IMR-90 (cell line): ENCODE data around the gene EIF6. TPM values are rescaled to one million over a fixed set of nuclear protein-coding genes. Genes with fewer than 3 reads are reported as not detected.

ENCODE experiments used
- ATAC-seq: fragments of 200-7000 bp; cut with Tn5 transposase; 2 replicates; pipeline ENCODE4 v1.9.1; 2020; ENCODE audit warnings: low read depth, mild to moderate bottlenecking, moderate library complexity
- BruUV-seq: library from RNA; stranded (reverse); fragments of 400-500 nt; replicated peaks from 2 replicates; lab custom pipeline; 2021; lab: Mats Ljungman, UMichigan
- CTCF ChIA-PET: fragments of 300-600 bp; formaldehyde crosslinking; extraction: SDS; loops from one replicate; lab custom pipeline; 2021; ENCODE audit warnings: antibody characterized with exemption; lab: Yijun Ruan, JAX
- POLR2A ChIA-PET: fragments of 300-600 bp; sonication (Branson Sonifier 250); formaldehyde crosslinking; loops from one replicate; lab custom pipeline; 2022; ENCODE audit warnings: antibody characterized with exemption; ENCODE audit not compliant: unreplicated experiment; lab: Charles Lee
- DNase-seq: peaks from one replicate; pipeline ENCODE4 v3.0.0; 2013
- H2AFZ ChIP-seq: replicated peaks from 2 replicates; pipeline ENCODE3; 2013; ENCODE audit warnings: low read length, mild to moderate bottlenecking; ENCODE audit not compliant: poor library complexity
- H2AK5ac ChIP-seq: 2 replicates; pipeline ENCODE4 v1.6.1; 2013; ENCODE audit warnings: low read depth, low read length, inconsistent platforms
- H2AK9ac ChIP-seq: replicated peaks from 2 replicates; pipeline ENCODE3; 2013; ENCODE audit warnings: mild to moderate bottlenecking, low read depth, low read length, moderate library complexity; ENCODE audit not compliant: poor library complexity
- H2BK120ac ChIP-seq: 2 replicates; pipeline ENCODE4 v1.6.1; 2013; ENCODE audit warnings: low read depth, low read length, inconsistent platforms
- H2BK15ac ChIP-seq: 3 replicates; pipeline ENCODE4 v1.6.1; 2013; ENCODE audit warnings: low read depth, low read length, inconsistent platforms
- H2BK20ac ChIP-seq: 2 replicates; pipeline ENCODE4 v1.6.1; 2013; ENCODE audit warnings: low read depth, mild to moderate bottlenecking, inconsistent platforms, low read length, moderate library complexity
- H2BK5ac ChIP-seq: 2 replicates; pipeline ENCODE4 v1.6.1; 2013; ENCODE audit warnings: mild to moderate bottlenecking, low read depth, low read length, inconsistent platforms; ENCODE audit not compliant: poor library complexity, severe bottlenecking
- H3K14ac ChIP-seq: replicated peaks from 2 replicates; pipeline ENCODE4 v1.6.1; 2013; ENCODE audit warnings: low read depth, low read length, inconsistent platforms
- H3K18ac ChIP-seq: 2 replicates; pipeline ENCODE4 v1.6.1; 2013; ENCODE audit warnings: low read depth, low read length, control low read depth
- H3K23ac ChIP-seq: 2 replicates; pipeline ENCODE4 v1.6.1; 2013; ENCODE audit warnings: low read depth, low read length, inconsistent platforms
- H3K27ac ChIP-seq: 2 replicates; pipeline ENCODE4 v1.5.1; 2013; ENCODE audit warnings: mild to moderate bottlenecking, control low read depth, low read length; ENCODE audit not compliant: insufficient read depth
- H3K27me3 ChIP-seq: 2 replicates; pipeline ENCODE4 v1.6.1; 2013; ENCODE audit warnings: low read length; ENCODE audit not compliant: control insufficient read depth, insufficient read depth
- H3K36me3 ChIP-seq: 2 replicates; pipeline ENCODE4 v1.6.1; 2013; ENCODE audit warnings: low read length, mixed read lengths; ENCODE audit not compliant: control insufficient read depth, insufficient read depth
- H3K4ac ChIP-seq: 2 replicates; pipeline ENCODE4 v1.6.1; 2013; ENCODE audit warnings: low read depth, low read length, inconsistent platforms
- H3K4me1 ChIP-seq: 2 replicates; pipeline ENCODE4 v1.6.1; 2013; ENCODE audit warnings: low read length, mixed read lengths; ENCODE audit not compliant: control insufficient read depth, insufficient read depth
- H3K4me2 ChIP-seq: 2 replicates; pipeline ENCODE4 v1.6.1; 2013; ENCODE audit warnings: low read depth, mild to moderate bottlenecking, control low read depth, low read length, moderate library complexity
- H3K4me3 ChIP-seq: 2 replicates; pipeline ENCODE4 v1.5.1; 2013; ENCODE audit warnings: low read depth, mild to moderate bottlenecking, control low read depth, low read length, moderate library complexity; ENCODE audit not compliant: insufficient read depth
- H3K56ac ChIP-seq: 2 replicates; pipeline ENCODE4 v1.6.1; 2013; ENCODE audit warnings: low read length, inconsistent platforms; ENCODE audit not compliant: insufficient read depth; ENCODE audit errors: extremely low read depth
- H3K79me1 ChIP-seq, 2 experiments: 2 replicates each; pipeline ENCODE4 v1.6.1; 2013; ENCODE audit warnings: low read length in 2 of 2, inconsistent platforms in 1 of 2, low read depth in 1 of 2
- H3K9ac ChIP-seq: 2 replicates; pipeline ENCODE4 v1.6.1; 2013; ENCODE audit warnings: low read depth, low read length, control low read depth
- H3K9me1 ChIP-seq: 2 replicates; pipeline ENCODE4 v1.6.1; 2013; ENCODE audit warnings: low read length, inconsistent platforms; ENCODE audit not compliant: insufficient read depth
- H3K9me3 ChIP-seq: 2 replicates; pipeline ENCODE4 v1.6.1; 2013; ENCODE audit warnings: low read length; ENCODE audit not compliant: control insufficient read depth, insufficient read depth
- H4K20me1 ChIP-seq: 2 replicates; pipeline ENCODE4 v1.6.1; 2013; ENCODE audit warnings: low read length, inconsistent platforms; ENCODE audit not compliant: insufficient read depth
- H4K5ac ChIP-seq: 2 replicates; pipeline ENCODE4 v1.6.1; 2013; ENCODE audit warnings: mild to moderate bottlenecking, low read depth, low read length, control low read depth
- H4K8ac ChIP-seq, 2 experiments: 2 replicates each; pipeline ENCODE4 v1.6.1; 2013; ENCODE audit warnings: low read depth in 2 of 2, low read length in 2 of 2, control low read depth in 1 of 2, inconsistent platforms in 1 of 2
- H4K91ac ChIP-seq: 2 replicates; pipeline ENCODE4 v1.6.1; 2013; ENCODE audit warnings: low read depth, low read length, inconsistent platforms; ENCODE audit not compliant: insufficient read depth
- BHLHE40 ChIP-seq: fragments of 150-350 bp; IDR thresholded peaks from 2 replicates; pipeline ENCODE4 v1.6.1; 2016; ENCODE audit warnings: mild to moderate bottlenecking, low read depth, low read length
- CEBPB ChIP-seq: IDR thresholded peaks from 2 replicates; pipeline ENCODE4 v1.6.1; 2012; ENCODE audit warnings: low read depth, low read length, improper control_type of control experiment
- CHD1 ChIP-seq: IDR thresholded peaks from 2 replicates; pipeline ENCODE4 v1.6.1; 2012; ENCODE audit warnings: low read depth, low read length, improper control_type of control experiment
- FOS ChIP-seq: fragments of 150-350 bp; IDR thresholded peaks from 2 replicates; pipeline ENCODE4 v1.6.1; 2016; ENCODE audit warnings: low read depth, low read length
- MAFK ChIP-seq: IDR thresholded peaks from 2 replicates; pipeline ENCODE4 v1.6.1; 2012; ENCODE audit warnings: low read depth, low read length, improper control_type of control experiment
- MAZ ChIP-seq: IDR thresholded peaks from 2 replicates; pipeline ENCODE4 v1.6.1; 2012; ENCODE audit warnings: low read depth, mild to moderate bottlenecking, low read length, improper control_type of control experiment, moderate library complexity, borderline replicate concordance
- MXI1 ChIP-seq: IDR thresholded peaks from 2 replicates; pipeline ENCODE4 v1.6.1; 2012; ENCODE audit warnings: low read depth, mild to moderate bottlenecking, low read length, moderate library complexity, borderline replicate concordance
- NFE2L2 ChIP-seq: fragments of 150-350 bp; IDR thresholded peaks from 2 replicates; pipeline ENCODE4 v1.6.1; 2016; ENCODE audit warnings: low read depth, mild to moderate bottlenecking, low read length
- POLR2A ChIP-seq: IDR thresholded peaks from 2 replicates; pipeline ENCODE4 v1.6.1; 2012; ENCODE audit warnings: mild to moderate bottlenecking, low read depth, low read length
- RAD21 ChIP-seq: IDR thresholded peaks from 2 replicates; pipeline ENCODE4 v1.6.1; 2012; ENCODE audit warnings: low read length, improper control_type of control experiment
- RFX5 ChIP-seq: IDR thresholded peaks from 2 replicates; pipeline ENCODE4 v1.8.0; 2012; ENCODE audit warnings: low read depth, mild to moderate bottlenecking, low read length, moderate library complexity
- SMC3 ChIP-seq: fragments of 150-350 bp; IDR thresholded peaks from 2 replicates; pipeline ENCODE4 v1.6.1; 2016; ENCODE audit warnings: low read depth, mild to moderate bottlenecking, antibody characterized with exemption, low read length, moderate library complexity
- WGBS, 2 experiments: methylation state at CpG; one replicate each; pipeline versions ENCODE4 v1.1.5 to v1.1.7; 2013; ENCODE audit warnings: missing lambda C conversion rate in 2 of 2; ENCODE audit not compliant: insufficient read length in 1 of 2; ENCODE audit errors: extremely low coverage in 2 of 2; 5-methylcytosine and 5-hydroxymethylcytosine counted together
- dilution Hi-C: fragments of 300-500 bp; cut with HindIII; formaldehyde crosslinking; loops from one replicate; pipeline ENCODE4 v1.14.3; 2018; ENCODE audit warnings: low sequenced_read_pairs; ENCODE audit not compliant: unreplicated experiment
- in situ Hi-C: fragments of 300-500 bp; cut with MboI; formaldehyde crosslinking; loops from 3 replicates; pipeline ENCODE4 v1.14.3; 2019; ENCODE audit warnings: low sequenced_read_pairs, inconsistent platforms, mixed read lengths
- intact Hi-C: fragments of 100-400 bp; cut with micrococcal nuclease; formaldehyde crosslinking; loops from 2 replicates; pipeline ENCODE4 v1.10.0; 2022
- polyA plus RNA-seq, 3 experiments: library from polyadenylated mRNA; depleted of rRNA; stranded (reverse); fragments of >200 nt; gene quantifications; 2 replicates each; pipeline ENCODE4 v1.2.3, GENCODE V29; 2012; ENCODE audit warnings: low replicate concordance in 1 of 3
- total RNA-seq: library from RNA; depleted of rRNA; stranded (reverse); fragments of >200 nt; gene quantifications from 2 replicates; pipeline ENCODE4 v1.2.3, GENCODE V29; 2012
- TF ChIP-seq, protein P1 (sequence below): fragments of 150-350 bp; IDR thresholded peaks from 2 replicates; pipeline ENCODE4 v1.6.1; 2016; ENCODE audit warnings: low read depth, mild to moderate bottlenecking, low read length, moderate library complexity, borderline replicate concordance
- TF ChIP-seq, protein P2 (sequence below): fragments of 150-350 bp; IDR thresholded peaks from 2 replicates; pipeline ENCODE4 v1.6.1; 2017; ENCODE audit warnings: mild to moderate bottlenecking, antibody characterized with exemption, low read length, low read depth

EIF6 gene
- total and polyA plus RNA-seq, 2 of the 4 experiments (the other 2 are of a cell fraction): 215 to 227 TPM

- peak overlapping the region; percentile 59; the same call in 2 of the 3 replicates for H2BK15ac ChIP-seq
- H3K56ac ChIP-seq: peak overlapping the region; percentile 53; the same call in 1 of the 2 replicates
- no peaks in the 10 kb centered on the region for H3K36me3 ChIP-seq
- peak overlapping the region; percentile 83 for H3K23ac ChIP-seq
- no peaks in the 10 kb centered on the region for H3K27me3 ChIP-seq
- peak overlapping the region; percentile 87 for H2BK20ac ChIP-seq
- H3K9me3 ChIP-seq: no peaks in the 10 kb centered on the region
- H2AK9ac ChIP-seq: peak overlapping the region; percentile 85
- peak overlapping the region; percentile 82 for H3K14ac ChIP-seq
- TF ChIP-seq, protein P1, sequence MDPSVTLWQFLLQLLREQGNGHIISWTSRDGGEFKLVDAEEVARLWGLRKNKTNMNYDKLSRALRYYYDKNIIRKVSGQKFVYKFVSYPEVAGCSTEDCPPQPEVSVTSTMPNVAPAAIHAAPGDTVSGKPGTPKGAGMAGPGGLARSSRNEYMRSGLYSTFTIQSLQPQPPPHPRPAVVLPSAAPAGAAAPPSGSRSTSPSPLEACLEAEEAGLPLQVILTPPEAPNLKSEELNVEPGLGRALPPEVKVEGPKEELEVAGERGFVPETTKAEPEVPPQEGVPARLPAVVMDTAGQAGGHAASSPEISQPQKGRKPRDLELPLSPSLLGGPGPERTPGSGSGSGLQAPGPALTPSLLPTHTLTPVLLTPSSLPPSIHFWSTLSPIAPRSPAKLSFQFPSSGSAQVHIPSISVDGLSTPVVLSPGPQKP: no peak
- TF ChIP-seq MAZ (no peak), MAFK (no peak), CHD1 (no peak), RAD21 (no peak), BHLHE40 (no peak), SMC3 (no peak), NFE2L2 (no peak), MXI1 (no peak), RFX5 (no peak), POLR2A (no peak), CEBPB (no peak), FOS (no peak)
- TF ChIP-seq, protein P2, sequence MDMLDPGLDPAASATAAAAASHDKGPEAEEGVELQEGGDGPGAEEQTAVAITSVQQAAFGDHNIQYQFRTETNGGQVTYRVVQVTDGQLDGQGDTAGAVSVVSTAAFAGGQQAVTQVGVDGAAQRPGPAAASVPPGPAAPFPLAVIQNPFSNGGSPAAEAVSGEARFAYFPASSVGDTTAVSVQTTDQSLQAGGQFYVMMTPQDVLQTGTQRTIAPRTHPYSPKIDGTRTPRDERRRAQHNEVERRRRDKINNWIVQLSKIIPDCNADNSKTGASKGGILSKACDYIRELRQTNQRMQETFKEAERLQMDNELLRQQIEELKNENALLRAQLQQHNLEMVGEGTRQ: no peak
- H4K91ac ChIP-seq: peak overlapping the region; percentile 94
- peak overlapping the region; percentile 95 for H2AK5ac ChIP-seq
- peaks cover 0 to 40% of the 10 kb centered on the region in 2 experiments; a peak in 2 of 4 replicates for H3K79me1 ChIP-seq
- intact Hi-C loops: loop anchor here (5.0 kb wide), 1 partner anchor 69 kb away; no protein-coding TSS in a partner anchor
- peak overlapping the region; percentile 89 for H2BK5ac ChIP-seq
- in situ Hi-C loops: no loop called here
- peak overlapping the region; percentile 7 to 95 for H4K8ac ChIP-seq
- H3K9ac ChIP-seq: no peak overlapping the region
- ATAC-seq (no peak), DNase-seq (no peak)
- BruUV-seq: no TSS peak
- H3K4ac ChIP-seq: peak overlapping the region; percentile 95
- H3K4me3 ChIP-seq: no peak overlapping the region
- no peak overlapping the region for H3K4me2 ChIP-seq
- WGBS, 2 experiments: no CpG with 5 or more reads among the region's 11 CpGs
- peaks cover 51% of the 10 kb centered on the region for H3K9me1 ChIP-seq
- H4K20me1 ChIP-seq: no peaks in the 10 kb centered on the region
- H3K27ac ChIP-seq: peak overlapping the region; percentile 85
- peak overlapping the region; percentile 63 for H2AFZ ChIP-seq
- CTCF ChIA-PET: interaction anchor here (0.9 to 2.5 kb wide), 6 partner anchors 14 to 144 kb away, joined by 3 to 9 read pairs (median 4); no protein-coding TSS in a partner anchor
- H4K5ac ChIP-seq: peak overlapping the region; percentile 84
- POLR2A ChIA-PET: interaction anchor here (1.3 kb wide), 1 partner anchor 146 kb away, joined by 3 read pairs; no protein-coding TSS in a partner anchor
- dilution Hi-C loops: no loop called here
- peaks cover 58% of the 10 kb centered on the region for H3K4me1 ChIP-seq
- H3K18ac ChIP-seq: peak overlapping the region; percentile 78
- H2BK120ac ChIP-seq: peak overlapping the region; percentile 96
These were observed 18.8 kb upstream of the EIF6 start for GRCh38 chr20:35303382-35303734.
